GM19023 (cell line): ENCODE results near the gene RBCK1.
A peak's percentile ranks its signal among the peaks of the same experiment; 100 is the strongest.

Experiments used
- ATAC-seq: cut with Tn5 transposase; IDR thresholded peaks from one replicate; pipeline ENCODE4 v1.9.1; 2021; ENCODE audit warnings: mild to moderate bottlenecking, moderate library complexity; ENCODE audit not compliant: unreplicated experiment

Gene RBCK1

GRCh38 chr20:416950-417800 lies 9.1 kb downstream of the RBCK1 start:
- ATAC-seq: no peak

- no peak for ATAC-seq
These were observed 9.8 kb downstream of the RBCK1 start for GRCh38 chr20:417801-418342.

- no peak for ATAC-seq
These were observed 10.8 kb downstream of the RBCK1 start for GRCh38 chr20:418858-419365.

GRCh38 chr20:419556-420165 lies 11.6 kb downstream of the RBCK1 start:
- no peak for ATAC-seq

- no peak for ATAC-seq
These were observed 12.1 kb downstream of the RBCK1 start for GRCh38 chr20:420166-420620.

GRCh38 chr20:420721-421574 lies 12.8 kb downstream of the RBCK1 start:
- ATAC-seq: no peak

GRCh38 chr20:421685-422250 lies 13.7 kb downstream of the RBCK1 start:
- no peak for ATAC-seq

- no peak for ATAC-seq
These were observed 18.5 kb downstream of the RBCK1 start for GRCh38 chr20:426566-426965.

- ATAC-seq: no peak
These were observed 19.3 kb downstream of the RBCK1 start for GRCh38 chr20:427401-427800.

- ATAC-seq: no peak
These were observed 20.0 kb downstream of the RBCK1 start for GRCh38 chr20:427849-428657.

GRCh38 chr20:428658-429200 lies 20.6 kb downstream of the RBCK1 start:
- no peak for ATAC-seq

- no peak for ATAC-seq
These were observed 22.2 kb downstream of the RBCK1 start for GRCh38 chr20:430091-430999.

GRCh38 chr20:431012-431904 lies 23.2 kb downstream of the RBCK1 start:
- ATAC-seq: no peak

- no peak for ATAC-seq
These were observed 24.1 kb downstream of the RBCK1 start for GRCh38 chr20:432208-432607.

GRCh38 chr20:432677-433299 lies 24.7 kb downstream of the RBCK1 start:
- no peak for ATAC-seq

GRCh38 chr20:433300-433975 lies 25.3 kb downstream of the RBCK1 start:
- peak; percentile 80 for ATAC-seq
